GM20000 (cell line): ENCODE data around the gene ACTR8.

Experiments used
- DNase-seq: peaks from one replicate; pipeline ENCODE4 v3.0.0; 2012; ENCODE audit warnings: low spot score
- CTCF ChIP-seq: IDR thresholded peaks from 2 replicates; pipeline ENCODE4 v1.5.1; 2012; ENCODE audit warnings: mild to moderate bottlenecking, control low read depth; ENCODE audit errors: extremely low read depth, missing control alignments

The ACTR8 gene

GRCh38 chr3:53860196-53860595 lies 21.8 kb downstream of the ACTR8 start:
- DNase-seq = no peak
- TF ChIP-seq CTCF = no peak

DNA sequence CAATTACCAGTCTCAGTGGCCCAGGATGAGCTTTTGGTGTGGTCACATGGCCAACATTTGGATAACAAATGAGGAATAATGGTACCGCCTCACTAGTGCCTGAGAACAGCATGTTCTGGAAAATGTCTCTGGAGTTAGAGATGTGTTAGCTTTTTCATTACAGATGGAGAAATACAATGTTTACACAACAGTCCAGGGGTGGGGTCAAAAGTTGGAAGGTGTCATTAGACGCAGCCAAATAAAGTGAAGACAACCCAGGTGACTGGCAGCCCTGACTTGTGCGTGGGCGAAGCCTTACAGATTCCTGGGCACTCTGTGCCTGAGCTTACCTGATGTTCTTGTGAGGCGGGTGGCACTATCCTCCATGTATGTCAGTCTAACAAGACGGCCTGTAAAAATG lies 22.8 kb downstream of the ACTR8 start:
- no peak for DNase-seq
- no peak for TF ChIP-seq CTCF

DNA sequence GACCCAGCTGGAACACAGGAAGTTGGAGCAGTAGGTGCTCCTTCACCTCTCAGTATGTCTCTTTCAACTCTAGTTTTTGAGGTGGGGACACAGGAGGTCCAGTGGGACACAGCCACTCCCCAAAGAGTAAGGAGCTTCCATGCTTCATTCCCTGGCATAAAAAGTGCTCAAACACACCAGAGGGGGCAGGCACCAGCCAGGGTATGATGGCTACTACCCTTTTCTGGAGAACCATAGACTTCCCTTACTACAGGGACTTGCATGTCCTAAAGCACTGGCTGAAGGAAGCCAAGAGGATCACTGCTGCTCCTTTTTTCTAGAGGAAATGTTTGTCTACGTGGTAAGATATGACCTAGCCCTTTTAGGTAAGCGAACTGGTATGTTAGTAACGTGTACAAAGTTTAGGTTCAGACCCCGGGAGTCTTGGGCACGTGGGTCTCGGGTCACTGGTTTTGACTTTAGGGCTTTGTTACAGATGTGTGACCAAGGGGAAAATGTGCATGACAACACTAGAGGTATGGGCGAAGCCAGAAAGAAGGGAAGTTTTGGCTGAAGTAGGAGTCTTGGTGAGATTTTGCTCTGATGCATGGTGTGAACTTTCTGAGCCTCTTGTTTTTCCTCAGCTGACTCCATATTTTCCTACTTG lies 23.7 kb downstream of the ACTR8 start:
- no peak for TF ChIP-seq CTCF
- DNase-seq = no peak

- no peak for TF ChIP-seq CTCF
Observed at GRCh38 chr3:53856964-53857363, 25.0 kb downstream of the ACTR8 start.

DNA sequence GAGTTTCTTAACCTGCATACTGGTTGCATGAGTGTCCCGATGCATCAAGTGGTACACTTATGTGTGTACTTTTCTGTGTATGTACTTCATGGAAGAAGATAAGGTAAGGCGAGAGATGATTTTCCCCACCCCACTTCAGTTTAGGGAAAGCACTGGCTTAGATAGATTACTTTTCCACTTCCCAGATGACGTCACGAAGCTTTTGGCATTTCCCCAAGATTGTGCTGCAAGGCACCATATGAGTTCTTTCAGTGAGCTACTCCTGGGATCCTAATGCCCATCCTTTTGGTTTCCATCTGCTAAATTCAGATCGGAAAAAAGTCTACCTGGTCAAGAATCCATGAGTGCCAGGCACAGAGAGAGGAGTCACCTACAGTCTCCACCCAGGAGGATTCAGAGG lies 31.1 kb downstream of the ACTR8 start:
- no peak for DNase-seq

More at GRCh38 chr3:53856964-53857363, 25.0 kb downstream of the ACTR8 start:
- DNase-seq = no peak

DNA sequence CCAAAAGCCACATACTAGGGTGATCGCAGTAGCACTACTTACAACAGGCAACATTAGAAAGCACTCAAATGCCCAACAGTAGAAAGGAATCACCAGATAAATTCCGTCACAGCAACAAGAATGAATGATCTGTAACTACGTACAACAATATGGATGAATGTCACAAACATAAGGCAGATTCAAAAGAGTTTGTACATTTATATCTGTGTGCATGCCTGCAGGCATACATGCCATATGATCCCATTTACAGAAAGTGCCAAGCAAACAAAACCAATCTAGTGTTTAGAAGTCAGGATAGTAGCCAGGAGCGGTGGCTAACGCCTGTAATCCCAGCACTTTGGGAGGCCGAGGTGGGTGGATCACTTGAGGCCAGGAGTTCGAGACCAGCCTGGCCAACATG lies 32.0 kb downstream of the ACTR8 start:
- no peak for TF ChIP-seq CTCF
- DNase-seq = no peak

More for the DNA sequence above, 31.1 kb downstream of the ACTR8 start:
- no peak for TF ChIP-seq CTCF

DNA sequence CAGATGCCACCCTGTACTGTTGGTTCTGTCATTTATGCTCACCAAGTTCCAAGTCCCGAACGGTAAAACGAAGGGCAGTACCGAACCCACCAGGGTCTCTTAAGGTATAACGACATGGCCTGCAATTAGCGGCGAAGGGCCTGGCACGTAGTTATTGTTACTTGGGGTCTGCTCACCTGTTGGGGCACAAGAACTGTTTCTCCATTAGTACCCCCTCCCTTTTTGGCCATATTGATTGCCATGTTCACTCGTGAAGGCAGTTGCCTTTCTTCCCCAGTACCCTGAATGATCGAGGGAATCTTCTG lies 35.1 kb downstream of the ACTR8 start:
- no peak for TF ChIP-seq CTCF
- DNase-seq = no peak
